GM21360 (cell line): Measurements from ENCODE around the gene USP17L20.
"Not testable (repeated sequence)": the region's sequence is repeated elsewhere in the genome, so short reads cannot be mapped to it uniquely, and the experiment has no call there.

ENCODE experiments used
- ATAC-seq: cut with Tn5 transposase; IDR thresholded peaks from one replicate; pipeline ENCODE4 v1.9.1; 2021; ENCODE audit warnings: mild to moderate bottlenecking, moderate library complexity; ENCODE audit not compliant: unreplicated experiment

USP17L20 gene

DNA sequence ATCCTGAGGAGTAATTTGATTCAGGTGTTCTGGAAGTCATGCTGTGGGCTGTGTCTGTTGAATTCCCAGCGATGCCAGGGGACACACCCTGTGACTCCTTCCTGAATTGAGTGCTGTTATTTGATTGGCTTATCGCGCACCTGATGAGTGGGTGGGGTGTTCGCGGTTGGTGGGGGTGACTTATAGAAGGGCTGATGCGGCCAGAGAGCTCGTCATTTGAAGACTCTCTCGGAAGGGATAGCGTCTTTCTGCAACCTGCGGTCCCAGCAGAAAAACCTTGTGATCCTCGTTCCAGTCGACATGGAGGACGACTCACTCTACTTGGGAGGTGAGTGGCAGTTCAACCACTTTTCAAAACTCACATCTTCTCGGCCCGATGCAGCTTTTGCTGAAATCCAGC, at the start of gene USP17L20:
USP17L20 (plus strand) TSS at position 301 of the 400 bp plus-strand sequence; CDS start at position 301, 0 bp downstream.
- ATAC-seq: not testable (repeated sequence)

GRCh38 chr4:9210357-9210756, 47.6 kb upstream of the USP17L20 start, which contains the start of gene USP17L10:
TSS of gene USP17L10 (plus strand) at chr4:9210657. CDS start at chr4:9210657, 0 bp downstream.
- not testable (repeated sequence) for ATAC-seq

- ATAC-seq: not testable (repeated sequence)
Measured at GRCh38 chr4:9214701-9215100, 43.2 kb upstream of the USP17L20 start.

DNA sequence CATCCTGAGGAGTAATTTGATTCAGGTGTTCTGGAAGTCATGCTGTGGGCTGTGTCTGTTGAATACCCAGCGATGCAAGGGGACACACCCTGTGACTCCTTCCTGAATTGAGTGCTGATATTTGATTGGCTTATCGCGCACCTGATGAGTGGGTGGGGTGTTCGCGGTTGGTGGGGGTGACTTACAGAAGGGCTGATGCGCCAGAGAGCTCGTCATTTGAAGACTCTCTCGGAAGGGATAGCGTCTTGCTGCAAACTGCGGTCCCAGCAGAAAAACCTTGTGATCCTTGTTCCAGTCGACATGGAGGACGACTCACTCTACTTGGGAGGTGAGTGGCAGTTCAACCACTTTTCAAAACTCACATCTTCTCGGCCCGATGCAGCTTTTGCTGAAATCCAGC, 42.8 kb upstream of the USP17L20 start, which contains the start of gene USP17L11:
USP17L11 (plus strand) TSS at position 301 of the 400 bp plus-strand sequence; CDS start at position 301, 0 bp downstream.
- ATAC-seq: not testable (repeated sequence)

- ATAC-seq: not testable (repeated sequence)
Measured at GRCh38 chr4:9219852-9220251, 38.1 kb upstream of the USP17L20 start, which contains the start of gene USP17L12. TSS of gene USP17L12 (plus strand) at chr4:9220152. CDS start at chr4:9220152, 0 bp downstream.

DNA sequence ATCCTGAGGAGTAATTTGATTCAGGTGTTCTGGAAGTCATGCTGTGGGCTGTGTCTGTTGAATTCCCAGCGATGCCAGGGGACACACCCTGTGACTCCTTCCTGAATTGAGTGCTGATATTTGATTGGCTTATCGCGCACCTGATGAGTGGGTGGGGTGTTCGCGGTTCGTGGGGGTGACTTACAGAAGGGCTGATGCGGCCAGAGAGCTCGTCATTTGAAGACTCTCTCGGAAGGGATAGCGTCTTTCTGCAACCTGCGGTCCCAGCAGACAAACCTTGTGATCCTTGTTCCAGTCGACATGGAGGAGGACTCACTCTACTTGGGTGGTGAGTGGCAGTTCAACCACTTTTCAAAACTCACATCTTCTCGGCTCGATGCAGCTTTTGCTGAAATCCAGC, 33.3 kb upstream of the USP17L20 start, which contains the start of gene USP17L13:
USP17L13 (plus strand) TSS at position 301 of the 400 bp plus-strand sequence; CDS start at position 301, 0 bp downstream.
- ATAC-seq: not testable (repeated sequence)

- not testable (repeated sequence) for ATAC-seq
Measured at GRCh38 chr4:9230249-9230648, 27.7 kb upstream of the USP17L20 start.

DNA sequence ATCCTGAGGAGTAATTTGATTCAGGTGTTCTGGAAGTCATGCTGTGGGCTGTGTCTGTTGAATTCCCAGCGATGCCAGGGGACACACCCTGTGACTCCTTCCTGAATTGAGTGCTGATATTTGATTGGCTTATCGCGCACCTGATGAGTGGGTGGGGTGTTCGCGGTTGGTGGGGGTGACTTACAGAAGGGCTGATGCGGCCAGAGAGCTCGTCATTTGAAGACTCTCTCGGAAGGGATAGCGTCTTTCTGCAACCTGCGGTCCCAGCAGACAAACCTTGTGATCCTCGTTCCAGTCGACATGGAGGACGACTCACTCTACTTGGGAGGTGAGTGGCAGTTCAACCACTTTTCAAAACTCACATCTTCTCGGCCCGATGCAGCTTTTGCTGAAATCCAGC, 23.8 kb upstream of the USP17L20 start, which contains the start of gene USP17L15:
USP17L15 (plus strand) TSS at position 301 of the 400 bp plus-strand sequence; CDS start at position 301, 0 bp downstream.
- ATAC-seq: not testable (repeated sequence)

GRCh38 chr4:9238461-9238860, 19.5 kb upstream of the USP17L20 start:
- ATAC-seq: not testable (repeated sequence)

DNA sequence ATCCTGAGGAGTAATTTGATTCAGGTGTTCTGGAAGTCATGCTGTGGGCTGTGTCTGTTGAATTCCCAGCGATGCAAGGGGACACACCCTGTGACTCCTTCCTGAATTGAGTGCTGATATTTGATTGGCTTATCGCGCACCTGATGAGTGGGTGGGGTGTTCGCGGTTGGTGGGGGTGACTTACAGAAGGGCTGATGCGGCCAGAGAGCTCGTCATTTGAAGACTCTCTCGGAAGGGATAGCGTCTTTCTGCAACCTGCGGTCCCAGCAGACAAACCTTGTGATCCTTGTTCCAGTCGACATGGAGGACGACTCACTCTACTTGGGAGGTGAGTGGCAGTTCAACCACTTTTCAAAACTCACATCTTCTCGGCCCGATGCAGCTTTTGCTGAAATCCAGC, 14.3 kb upstream of the USP17L20 start, which contains the start of gene USP17L17:
USP17L17 (plus strand) TSS at position 301 of the 400 bp plus-strand sequence; CDS start at position 301, 0 bp downstream.
- not testable (repeated sequence) for ATAC-seq

DNA sequence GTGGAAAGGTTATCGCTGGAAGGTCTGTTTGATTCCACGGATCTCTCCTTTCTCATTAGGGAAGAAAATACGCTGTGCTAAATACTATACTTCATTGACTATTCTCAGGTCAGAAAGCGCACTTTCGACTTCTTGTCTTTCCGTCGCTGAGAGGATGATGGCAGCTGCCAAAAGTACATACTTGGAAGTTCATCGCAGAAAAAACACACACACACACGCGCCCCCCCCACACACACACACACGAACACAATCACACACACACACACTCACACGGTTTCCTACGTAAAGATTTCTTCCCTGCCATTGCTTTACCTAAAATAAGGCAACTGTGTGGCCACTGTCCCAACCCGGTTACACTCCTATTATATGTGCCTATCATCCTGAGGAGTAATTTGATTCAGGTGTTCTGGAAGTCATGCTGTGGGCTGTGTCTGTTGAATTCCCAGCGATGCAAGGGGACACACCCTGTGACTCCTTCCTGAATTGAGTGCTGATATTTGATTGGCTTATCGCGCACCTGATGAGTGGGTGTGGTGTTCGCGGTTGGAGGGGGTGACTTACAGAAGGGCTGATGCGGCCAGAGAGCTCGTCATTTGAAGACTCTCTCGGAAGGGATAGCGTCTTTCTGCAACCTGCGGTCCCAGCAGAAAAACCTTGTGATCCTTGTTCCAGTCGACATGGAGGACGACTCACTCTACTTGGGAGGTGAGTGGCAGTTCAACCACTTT, 9.8 kb upstream of the USP17L20 start, which contains the start of gene USP17L18:
USP17L18 (plus strand) TSS at position 678 of the 728 bp plus-strand sequence; CDS start at position 678, 0 bp downstream.
- ATAC-seq: not testable (repeated sequence)

DNA sequence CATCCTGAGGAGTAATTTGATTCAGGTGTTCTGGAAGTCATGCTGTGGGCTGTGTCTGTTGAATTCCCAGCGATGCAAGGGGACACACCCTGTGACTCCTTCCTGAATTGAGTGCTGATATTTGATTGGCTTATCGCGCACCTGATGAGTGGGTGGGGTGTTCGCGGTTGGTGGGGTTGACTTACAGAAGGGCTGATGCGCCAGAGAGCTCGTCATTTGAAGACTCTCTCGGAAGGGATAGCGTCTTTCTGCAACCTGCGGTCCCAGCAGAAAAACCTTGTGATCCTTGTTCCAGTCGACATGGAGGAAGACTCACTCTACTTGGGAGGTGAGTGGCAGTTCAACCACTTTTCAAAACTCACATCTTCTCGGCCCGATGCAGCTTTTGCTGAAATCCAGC, 4.8 kb upstream of the USP17L20 start, which contains the start of gene USP17L19:
USP17L19 (plus strand) TSS at position 301 of the 400 bp plus-strand sequence; CDS start at position 301, 0 bp downstream.
- not testable (repeated sequence) for ATAC-seq

- not testable (repeated sequence) for ATAC-seq
Measured at GRCh38 chr4:9262572-9262971, 4.6 kb downstream of the USP17L20 start, which contains the start of gene USP17L21. TSS of gene USP17L21 (plus strand) at chr4:9262872. CDS start at chr4:9262872, 0 bp downstream.

GRCh38 chr4:9267319-9267718, 9.4 kb downstream of the USP17L20 start, which contains the start of gene USP17L22:
TSS of gene USP17L22 (plus strand) at chr4:9267619. CDS start at chr4:9267619, 0 bp downstream.
- ATAC-seq: not testable (repeated sequence)

DNA sequence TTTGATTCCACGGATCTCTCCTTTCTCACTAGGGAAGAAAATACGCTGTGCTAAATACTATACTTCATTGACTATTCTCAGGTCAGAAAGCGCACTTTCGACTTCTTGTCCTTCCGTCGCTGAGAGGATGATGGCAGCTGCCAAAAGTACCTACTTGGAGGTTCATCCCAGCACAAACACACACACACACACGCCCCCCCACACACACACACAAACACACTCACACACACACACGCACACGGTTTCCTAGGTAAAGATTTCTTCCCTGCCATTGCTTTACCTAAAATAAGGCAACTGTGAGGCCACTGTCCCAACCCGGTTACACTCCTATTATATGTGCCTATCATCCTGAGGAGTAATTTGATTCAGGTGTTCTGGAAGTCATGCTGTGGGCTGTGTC, 13.8 kb downstream of the USP17L20 start:
- not testable (repeated sequence) for ATAC-seq
